A549 (cell line): ENCODE data around the gene CLIC5. TPM values are rescaled to one million over a fixed set of nuclear protein-coding genes. Genes with fewer than 3 reads are reported as not detected.
A peak's percentile ranks its signal among the peaks of the same experiment; 100 is the strongest.

Experiments
- ATAC-seq, 2 experiments: fragments of 200-7000 bp in 1 of 2; fragments of >200 bp in 1 of 2; cut with Nextera tagmentation in 1 of 2; cut with Tn5 transposase in 1 of 2; 3 replicates each; pipeline versions ENCODE4 v1.8.0 to v1.9.1; 2018 to 2020; ENCODE audit warnings: mild to moderate bottlenecking in 1 of 2, moderate library complexity in 1 of 2
- CTCF ChIA-PET: fragments of 300-600 bp; sonication (Branson Sonifier 250); formaldehyde crosslinking; extraction: SDS; loops from one replicate; lab custom pipeline; 2021; ENCODE audit warnings: antibody characterized with exemption, inconsistent platforms; lab: Yijun Ruan, JAX
- POLR2A ChIA-PET: fragments of 350-600 bp; formaldehyde crosslinking; extraction: SDS; loops from one replicate; lab custom pipeline; 2021; ENCODE audit warnings: antibody characterized with exemption, inconsistent platforms; lab: Yijun Ruan, JAX
- DNase-seq, 2 experiments: peaks; one replicate each; pipeline versions ENCODE4 v3.0.0 to v3.0.0-alpha.2; 2011 to 2016; ENCODE audit warnings: low read depth in 1 of 2, low spot score in 1 of 2
- FAIRE-seq: peaks from 2 replicates; lab custom pipeline; 2011; peaks lifted over from hg19 to GRCh38; lab: Jason Lieb, UNC
- H3K27ac ChIP-seq, 2 experiments: fragments of >200 bp; sonication (Bioruptor Twin); formaldehyde crosslinking; 3 replicates each; pipeline ENCODE4 v1.5.1; 2016 to 2017
- H3K4me1 ChIP-seq: fragments of >200 bp; sonication (Bioruptor Twin); formaldehyde crosslinking; 3 replicates; pipeline ENCODE4 v1.6.1; 2016
- H3K4me2 ChIP-seq: fragments of >200 bp; sonication (Bioruptor Twin); formaldehyde crosslinking; 3 replicates; pipeline ENCODE4 v1.6.1; 2016
- H3K4me3 ChIP-seq: fragments of >200 bp; sonication (Bioruptor Twin); formaldehyde crosslinking; 3 replicates; pipeline ENCODE4 v1.5.1; 2016
- H3K9me3 ChIP-seq: fragments of >200 bp; sonication (Bioruptor Twin); formaldehyde crosslinking; 3 replicates; pipeline ENCODE4 v1.6.1; 2016
- CBX2 ChIP-seq: fragments of 200-600 bp; sonication (generic); IDR thresholded peaks from 2 replicates; pipeline ENCODE4 v1.6.1; 2016; ENCODE audit warnings: low read depth, mild to moderate bottlenecking, borderline replicate concordance
- E2F6 ChIP-seq: IDR thresholded peaks from 2 replicates; pipeline ENCODE4 v1.6.1; 2012; ENCODE audit warnings: low read depth, borderline replicate concordance
- FOSB ChIP-seq: fragments of 250-450 bp; sonication (Bioruptor Pico); IDR thresholded peaks from 2 replicates; pipeline ENCODE4 v1.5.0; 2020; ENCODE audit warnings: mild to moderate bottlenecking, moderate library complexity
- HDAC2 ChIP-seq: fragments of 200-600 bp; sonication (generic); IDR thresholded peaks from 2 replicates; pipeline ENCODE4 v1.6.1; 2016
- HOXA7 ChIP-seq: fragments of 250-450 bp; sonication (Bioruptor Pico); IDR thresholded peaks from 2 replicates; pipeline ENCODE4 v1.5.0; 2020; ENCODE audit warnings: mild to moderate bottlenecking, moderate library complexity
- HOXB13 ChIP-seq: fragments of 250-450 bp; sonication (Bioruptor Pico); IDR thresholded peaks from 2 replicates; pipeline ENCODE4 v1.5.0; 2020; ENCODE audit warnings: low read depth, mild to moderate bottlenecking, moderate library complexity
- JUN ChIP-seq, 2 experiments: fragments of >200 bp; sonication (Bioruptor Twin); formaldehyde crosslinking; IDR thresholded peaks; 2 replicates in 1 of 2; 3 replicates in 1 of 2; pipeline ENCODE4 v1.6.1; 2016 to 2017
- MAFK ChIP-seq: fragments of 450-650 bp; IDR thresholded peaks from 2 replicates; pipeline ENCODE4 v1.6.1; 2014; ENCODE audit not compliant: partially characterized antibody
- MAZ ChIP-seq: fragments of 150-350 bp; IDR thresholded peaks from 2 replicates; pipeline ENCODE4 v1.6.1; 2014; ENCODE audit warnings: antibody characterized with exemption, low read depth, low read length, borderline replicate concordance
- NFE2L2 ChIP-seq: fragments of 150-350 bp; conservative IDR thresholded peaks from 2 replicates; pipeline ENCODE4 v1.6.1; 2014; ENCODE audit warnings: low read length
- NR3C1 ChIP-seq: fragments of >200 bp; sonication (Bioruptor Twin); formaldehyde crosslinking; IDR thresholded peaks from 3 replicates; pipeline ENCODE4 v1.6.1; 2017
- POLR2AphosphoS2 ChIP-seq: conservative IDR thresholded peaks from 2 replicates; pipeline ENCODE4 v1.6.1; 2012; ENCODE audit warnings: low read length, improper control_type of control experiment, inconsistent platforms
- RARB ChIP-seq: fragments of 250-450 bp; sonication (Bioruptor Pico); IDR thresholded peaks from 2 replicates; pipeline ENCODE4 v1.8.0; 2021; ENCODE audit warnings: mild to moderate bottlenecking, moderate library complexity
- RNF2 ChIP-seq: fragments of 200-600 bp; sonication (generic); IDR thresholded peaks from 2 replicates; pipeline ENCODE4 v1.6.1; 2016; ENCODE audit warnings: low read depth, mild to moderate bottlenecking, antibody characterized with exemption, moderate library complexity, borderline replicate concordance
- SREBF2 ChIP-seq: fragments of 450-650 bp; IDR thresholded peaks from 2 replicates; pipeline ENCODE4 v1.6.1; 2014; ENCODE audit warnings: mild to moderate bottlenecking, moderate library complexity
- ZNF302 ChIP-seq: fragments of 250-450 bp; sonication (Bioruptor Pico); IDR thresholded peaks from 2 replicates; pipeline ENCODE4 v1.9.0; 2021; ENCODE audit warnings: inconsistent platforms, mild to moderate bottlenecking, moderate library complexity
- WGBS: methylation state at CpG from one replicate; pipeline ENCODE4 v1.1.6; 2017; ENCODE audit errors: missing lambda C conversion rate; 5-methylcytosine and 5-hydroxymethylcytosine counted together
- polyA plus RNA-seq, 4 experiments: library from polyadenylated mRNA; depleted of rRNA in 3 of 4; stranded (reverse); fragments of >200 nt; fragmentation: RNase III in 1 of 4; extraction: RNeasy Plus Mini Kit Qiagen cat#74134 plus additional on column Dnase treatment in 1 of 4; gene quantifications; 2 replicates in 3 of 4; 3 replicates in 1 of 4; pipeline ENCODE4 v1.2.3, GENCODE V29; 2011 to 2017
- TF ChIP-seq, protein P1 (sequence below): fragments of 450-650 bp; IDR thresholded peaks from 2 replicates; pipeline ENCODE4 v1.6.1; 2014; ENCODE audit warnings: antibody characterized with exemption

CLIC5 gene
- polyA plus RNA-seq, 2 of the 4 experiments (the other 2 are of a cell fraction), result not detected

DNA sequence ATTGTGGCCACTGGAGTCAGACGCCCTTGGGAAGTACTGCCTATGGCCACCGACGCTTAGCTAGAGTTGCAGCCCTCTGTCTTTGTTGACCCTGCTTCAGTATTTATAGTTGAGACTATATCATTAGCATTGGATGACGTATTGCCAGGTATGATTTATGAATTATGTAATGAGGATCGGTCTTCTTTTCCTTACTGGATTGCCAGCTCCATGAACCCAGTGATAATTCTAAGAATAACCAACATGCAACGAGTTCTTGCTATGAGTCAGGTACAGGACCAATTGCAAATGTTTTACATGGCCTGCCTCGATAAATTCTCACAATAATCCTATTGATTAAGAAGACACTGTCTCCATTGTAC is 63.5 kb downstream of the CLIC5 start:
- CTCF ChIA-PET, result no interaction called here
- no peak overlapping the region for H3K4me3 ChIP-seq
- DNase-seq (no peak), ATAC-seq (no peak)
- WGBS, result 28% methylated on average over 7 of the region's 7 CpGs
- TF ChIP-seq SREBF2 (no peak), HOXB13 (CRISPR knock-in tag) (no peak), MAFK (no peak), CBX2 (no peak), RNF2 (no peak)
- TF ChIP-seq, protein P1, sequence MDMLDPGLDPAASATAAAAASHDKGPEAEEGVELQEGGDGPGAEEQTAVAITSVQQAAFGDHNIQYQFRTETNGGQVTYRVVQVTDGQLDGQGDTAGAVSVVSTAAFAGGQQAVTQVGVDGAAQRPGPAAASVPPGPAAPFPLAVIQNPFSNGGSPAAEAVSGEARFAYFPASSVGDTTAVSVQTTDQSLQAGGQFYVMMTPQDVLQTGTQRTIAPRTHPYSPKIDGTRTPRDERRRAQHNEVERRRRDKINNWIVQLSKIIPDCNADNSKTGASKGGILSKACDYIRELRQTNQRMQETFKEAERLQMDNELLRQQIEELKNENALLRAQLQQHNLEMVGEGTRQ, result no peak
- TF ChIP-seq, all 56 proteins: peak for 0
- Histone ChIP-seq H3K4me1 (no peaks in the 10 kb centered on the region), H3K9me3 (no peaks in the 10 kb centered on the region), H3K27ac (no peak overlapping the region), H3K4me2 (no peak overlapping the region)
- no peak for FAIRE-seq
- POLR2A ChIA-PET, result no interaction called here

- H3K4me2 ChIP-seq, result no peak overlapping the region
- no peak overlapping the region for H3K4me3 ChIP-seq
- POLR2A ChIA-PET, result no interaction called here
- FAIRE-seq (no peak), ATAC-seq (no peak), DNase-seq (no peak)
- no peak overlapping the region for H3K27ac ChIP-seq
- CTCF ChIA-PET, result no interaction called here
- no peaks in the 10 kb centered on the region for H3K4me1 ChIP-seq
- no peaks in the 10 kb centered on the region for H3K9me3 ChIP-seq
- 46% methylated on average over 11 of the region's 11 CpGs for WGBS
- TF ChIP-seq POLR2AphosphoS2 (no peak), HDAC2 (no peak), NFE2L2 (no peak), FOSB (CRISPR knock-in tag) (no peak), HOXA7 (CRISPR knock-in tag) (no peak)
Observed at GRCh38 chr6:45951321-45952167, 64.1 kb downstream of the CLIC5 start.

DNA sequence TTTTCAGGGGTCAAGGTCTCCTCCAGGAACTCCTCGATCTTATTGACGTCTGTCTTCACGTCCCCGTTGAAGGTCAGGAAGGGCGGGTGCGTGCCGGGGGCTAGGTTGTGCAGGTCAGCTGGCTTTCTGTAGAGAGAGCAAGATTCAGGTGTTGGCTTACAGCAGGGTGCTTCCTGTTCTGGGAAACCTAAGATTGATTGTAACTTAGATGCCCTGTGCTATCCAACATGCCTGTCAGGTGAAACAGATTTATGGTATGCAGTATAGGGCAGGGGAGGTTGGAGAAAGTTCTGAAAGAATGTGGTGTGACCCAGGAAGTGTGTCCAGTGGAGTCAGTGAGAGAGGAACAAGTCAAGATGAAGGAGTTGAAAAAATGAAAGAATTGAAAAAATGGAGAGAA is 66.4 kb downstream of the CLIC5 start:
- no peaks in the 10 kb centered on the region for H3K9me3 ChIP-seq
- TF ChIP-seq FOSB (CRISPR knock-in tag) (no peak), HDAC2 (no peak), MAZ (no peak), MAFK (no peak)
- TF ChIP-seq, protein P1, result no peak
- 47% methylated on average over 7 of the region's 7 CpGs for WGBS
- DNase-seq (no peak), FAIRE-seq (no peak), ATAC-seq (no peak)
- CTCF ChIA-PET, result no interaction called here
- no peak overlapping the region for H3K27ac ChIP-seq
- POLR2A ChIA-PET, result no interaction called here
- no peak overlapping the region for H3K4me3 ChIP-seq
- no peak overlapping the region for H3K4me2 ChIP-seq
- no peaks in the 10 kb centered on the region for H3K4me1 ChIP-seq

- no peak overlapping the region for H3K27ac ChIP-seq
- no peak overlapping the region for H3K4me3 ChIP-seq
- H3K9me3 ChIP-seq, result no peaks in the 10 kb centered on the region
- no peaks in the 10 kb centered on the region for H3K4me1 ChIP-seq
- FAIRE-seq (no peak), DNase-seq (no peak), ATAC-seq (no peak)
- H3K4me2 ChIP-seq, result no peak overlapping the region
- CTCF ChIA-PET, result no interaction called here
- TF ChIP-seq NFE2L2 (peak; percentile 66), JUN (IDR thresholded peaks at IDR 0.05) (no peak), NR3C1 (no peak)
- POLR2A ChIA-PET, result no interaction called here
Observed at GRCh38 chr6:45947807-45948206, 67.9 kb downstream of the CLIC5 start.

DNA sequence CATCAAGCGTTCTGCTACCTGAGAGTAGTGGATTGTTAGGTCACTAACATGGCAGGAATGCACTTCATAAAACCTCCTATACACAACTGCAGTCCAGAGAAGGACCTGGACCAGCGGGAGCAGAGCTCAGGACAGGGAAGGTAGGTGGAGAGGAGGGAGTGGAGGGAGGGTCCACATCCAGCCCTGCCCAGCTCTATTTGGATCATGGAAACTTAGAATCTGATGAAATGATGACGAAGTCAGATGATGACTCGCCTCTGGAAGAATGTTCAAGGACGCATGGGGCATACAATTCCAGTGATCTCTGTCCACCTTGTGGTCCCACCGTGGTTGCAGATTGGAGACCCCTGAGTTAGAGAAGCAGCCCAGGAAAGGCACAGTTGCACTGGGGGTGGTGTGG is 68.8 kb downstream of the CLIC5 start:
- Histone ChIP-seq H3K4me3 (no peak overlapping the region), H3K9me3 (no peaks in the 10 kb centered on the region), H3K4me1 (no peaks in the 10 kb centered on the region), H3K27ac (no peak overlapping the region), H3K4me2 (no peak overlapping the region)
- TF ChIP-seq ZNF302 (CRISPR knock-in tag), result no peak
- no peak for TF ChIP-seq JUN (IDR thresholded peaks at IDR 0.05)
- no peak for TF ChIP-seq RARB
- TF ChIP-seq E2F6, result no peak
- TF ChIP-seq MAZ, result no peak
- ATAC-seq (peak in 1 of 2 experiments; percentile 34; a peak in 1 of 6 replicates), FAIRE-seq (no peak), DNase-seq (no peak)
- WGBS, result 37% methylated on average over 5 of the region's 6 CpGs
- CTCF ChIA-PET, result interaction anchor here (0.9 kb wide), 1 partner anchor 17 kb away, joined by 3 read pairs; no protein-coding TSS in a partner anchor
- POLR2A ChIA-PET, result no interaction called here
